Measurements from ENCODE around the gene SEMA3F.

- TF ChIP-seq CTCF (IDR thresholded peaks at IDR 0.05) = peak in 1 of 6 experiments; percentile 17
- TF ChIP-seq POLR2A (IDR thresholded peaks at IDR 0.05) = no peak
Measured at GRCh38 chr3:50138266-50139200, 16.6 kb upstream of the SEMA3F start.

Data from thyroid gland (tissue), 4 donors.